Measurements from ENCODE around the gene IL12RB1.

IL12RB1 gene

DNA sequence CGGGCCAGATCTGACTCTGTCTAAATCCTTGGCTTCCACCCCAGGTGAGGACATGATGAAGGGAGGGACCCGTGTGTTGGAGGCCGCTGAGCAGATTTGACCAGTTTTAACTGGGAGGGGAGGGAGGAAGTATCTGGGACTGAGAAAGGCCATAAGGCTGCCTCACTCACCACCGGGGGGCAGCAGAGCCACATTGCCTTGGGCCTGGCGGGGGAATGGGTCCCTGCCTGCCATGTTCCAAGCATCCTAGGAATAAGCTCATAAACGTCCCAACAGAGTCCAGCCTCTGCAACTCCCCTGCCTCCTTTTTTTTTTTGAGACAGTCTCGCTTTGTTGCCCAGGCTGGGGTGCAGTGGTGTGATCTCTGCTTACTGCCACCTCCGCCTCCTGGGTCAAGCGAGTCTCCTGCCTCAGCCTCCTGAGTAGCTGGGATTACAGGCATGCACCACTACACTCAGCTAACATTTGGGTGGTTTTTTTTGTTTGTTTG is 26.3 kb upstream of the IL12RB1 start:
- H3K9me3 ChIP-seq (ENCODE audit: severe bottlenecking): no peaks in the 10 kb centered on the region
- TF ChIP-seq, protein P1, sequence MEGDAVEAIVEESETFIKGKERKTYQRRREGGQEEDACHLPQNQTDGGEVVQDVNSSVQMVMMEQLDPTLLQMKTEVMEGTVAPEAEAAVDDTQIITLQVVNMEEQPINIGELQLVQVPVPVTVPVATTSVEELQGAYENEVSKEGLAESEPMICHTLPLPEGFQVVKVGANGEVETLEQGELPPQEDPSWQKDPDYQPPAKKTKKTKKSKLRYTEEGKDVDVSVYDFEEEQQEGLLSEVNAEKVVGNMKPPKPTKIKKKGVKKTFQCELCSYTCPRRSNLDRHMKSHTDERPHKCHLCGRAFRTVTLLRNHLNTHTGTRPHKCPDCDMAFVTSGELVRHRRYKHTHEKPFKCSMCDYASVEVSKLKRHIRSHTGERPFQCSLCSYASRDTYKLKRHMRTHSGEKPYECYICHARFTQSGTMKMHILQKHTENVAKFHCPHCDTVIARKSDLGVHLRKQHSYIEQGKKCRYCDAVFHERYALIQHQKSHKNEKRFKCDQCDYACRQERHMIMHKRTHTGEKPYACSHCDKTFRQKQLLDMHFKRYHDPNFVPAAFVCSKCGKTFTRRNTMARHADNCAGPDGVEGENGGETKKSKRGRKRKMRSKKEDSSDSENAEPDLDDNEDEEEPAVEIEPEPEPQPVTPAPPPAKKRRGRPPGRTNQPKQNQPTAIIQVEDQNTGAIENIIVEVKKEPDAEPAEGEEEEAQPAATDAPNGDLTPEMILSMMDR (IDR thresholded peaks at IDR 0.05; ENCODE audit: poor library complexity, severe bottlenecking): peak; percentile 92
- no peak for DNase-seq (ENCODE audit: low spot score)
- H3K27ac ChIP-seq (ENCODE audit: poor library complexity, severe bottlenecking): no peak overlapping the region
- H3K4me1 ChIP-seq (ENCODE audit: insufficient read depth, poor library complexity, severe bottlenecking): no peaks in the 10 kb centered on the region
- ATAC-seq (ENCODE audit: low read depth): peak; percentile 77
- no peak overlapping the region for H3K4me3 ChIP-seq (ENCODE audit: severe bottlenecking)
- H3K36me3 ChIP-seq (ENCODE audit: low read depth): peaks cover 6% of the 10 kb centered on the region; the same call in 1 of the 2 replicates
- H3K27me3 ChIP-seq (ENCODE audit: insufficient read depth, poor library complexity, severe bottlenecking): no peaks in the 10 kb centered on the region

DNA sequence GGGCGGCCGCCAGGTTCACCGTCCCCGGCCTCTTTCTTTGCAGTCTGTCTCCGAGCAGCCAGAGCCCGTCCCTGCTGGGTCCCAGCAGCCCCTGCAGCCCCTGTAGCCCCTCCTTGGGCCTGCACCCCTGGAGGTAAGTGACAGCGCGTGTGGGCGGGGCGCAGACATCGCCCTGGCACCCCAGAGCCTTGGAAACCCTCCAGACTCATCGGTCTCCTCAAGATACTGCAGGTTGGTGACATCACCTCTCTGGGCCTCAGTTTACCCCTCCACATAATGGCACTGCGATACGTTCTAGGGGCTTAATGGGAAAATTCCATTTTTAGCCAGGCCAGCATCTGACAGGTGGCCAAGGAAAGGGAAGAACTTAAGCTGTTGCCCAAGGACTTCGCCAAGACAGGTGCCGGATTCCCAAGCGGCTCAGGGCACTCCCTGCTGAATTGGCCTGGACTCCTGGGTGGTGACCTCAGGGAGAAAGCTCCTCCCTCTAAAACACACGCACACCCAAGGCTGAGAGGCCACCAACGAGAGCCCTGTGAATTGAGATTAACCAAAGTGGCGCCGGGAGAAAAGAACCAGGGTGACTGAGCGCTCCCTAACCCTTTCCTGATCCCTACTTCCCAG is 24.0 kb upstream of the IL12RB1 start:
- no peaks in the 10 kb centered on the region for H3K27me3 ChIP-seq (ENCODE audit: insufficient read depth, poor library complexity, severe bottlenecking)
- H3K27ac ChIP-seq (ENCODE audit: poor library complexity, severe bottlenecking): no peak overlapping the region
- DNase-seq (ENCODE audit: low spot score) (no peak), ATAC-seq (ENCODE audit: low read depth) (no peak)
- peak overlapping the region; percentile 73 for H3K4me3 ChIP-seq (ENCODE audit: severe bottlenecking)
- no peaks in the 10 kb centered on the region for H3K9me3 ChIP-seq (ENCODE audit: severe bottlenecking)
- TF ChIP-seq, protein P1 (IDR thresholded peaks at IDR 0.05; ENCODE audit: poor library complexity, severe bottlenecking): no peak
- H3K4me1 ChIP-seq (ENCODE audit: insufficient read depth, poor library complexity, severe bottlenecking): no peaks in the 10 kb centered on the region
- peaks cover 6% of the 10 kb centered on the region; the same call in 1 of the 2 replicates for H3K36me3 ChIP-seq (ENCODE audit: low read depth)

DNA sequence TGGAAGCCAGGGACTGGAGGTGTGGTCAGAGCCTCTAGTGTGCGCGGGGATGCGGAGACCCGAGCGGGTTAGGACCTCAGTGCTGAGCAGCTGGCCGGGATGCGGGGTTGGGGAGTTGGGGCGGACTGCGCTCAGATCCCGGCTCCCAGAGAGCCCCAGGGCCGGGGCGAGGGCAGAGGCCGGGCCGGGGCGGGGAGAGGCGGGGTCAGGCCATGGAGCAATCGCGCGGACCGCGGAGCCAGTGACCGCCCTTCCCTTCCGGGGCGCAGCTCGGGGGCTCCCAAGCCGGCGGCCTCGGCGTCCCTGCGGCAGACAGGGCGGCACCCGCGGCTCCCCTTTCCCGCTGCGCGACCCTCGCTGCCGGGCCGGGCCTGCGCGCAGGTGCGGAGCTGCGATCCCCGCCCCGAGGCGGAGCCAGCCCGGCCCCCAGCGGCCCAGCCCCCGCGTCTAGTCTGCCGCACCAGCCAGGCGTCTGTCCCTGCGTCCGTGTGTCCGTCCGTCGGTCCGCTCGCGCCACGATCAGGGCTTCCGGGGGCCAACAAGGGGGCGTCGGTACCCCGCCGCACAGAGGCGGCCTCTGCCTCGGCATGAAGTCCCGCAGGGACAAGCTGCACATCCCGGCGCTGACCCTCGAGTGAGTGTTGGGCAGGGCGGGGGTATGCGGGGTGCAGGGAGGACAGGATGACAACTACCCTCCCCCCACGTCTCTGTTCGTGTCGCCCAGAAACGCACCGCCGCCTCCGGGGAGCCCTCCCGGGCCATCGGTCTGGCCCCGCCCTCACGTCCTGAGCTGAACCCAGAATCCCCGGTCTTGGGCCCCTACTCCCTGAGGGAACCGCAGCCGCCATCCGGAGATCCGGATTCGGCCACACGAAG is 23.2 kb upstream of the IL12RB1 start:
- Histone ChIP-seq H3K27ac (ENCODE audit: poor library complexity, severe bottlenecking) (no peak overlapping the region), H3K36me3 (ENCODE audit: low read depth) (peaks cover 6% of the 10 kb centered on the region; the same call in 1 of the 2 replicates), H3K4me3 (ENCODE audit: severe bottlenecking) (peak overlapping the region; percentile 73), H3K27me3 (ENCODE audit: insufficient read depth, poor library complexity, severe bottlenecking) (no peaks in the 10 kb centered on the region), H3K4me1 (ENCODE audit: insufficient read depth, poor library complexity, severe bottlenecking) (no peaks in the 10 kb centered on the region), H3K9me3 (ENCODE audit: severe bottlenecking) (no peaks in the 10 kb centered on the region)
- TF ChIP-seq, protein P1 (IDR thresholded peaks at IDR 0.05; ENCODE audit: poor library complexity, severe bottlenecking): no peak
- ATAC-seq (ENCODE audit: low read depth) (peak; percentile 67), DNase-seq (ENCODE audit: low spot score) (no peak)

DNA sequence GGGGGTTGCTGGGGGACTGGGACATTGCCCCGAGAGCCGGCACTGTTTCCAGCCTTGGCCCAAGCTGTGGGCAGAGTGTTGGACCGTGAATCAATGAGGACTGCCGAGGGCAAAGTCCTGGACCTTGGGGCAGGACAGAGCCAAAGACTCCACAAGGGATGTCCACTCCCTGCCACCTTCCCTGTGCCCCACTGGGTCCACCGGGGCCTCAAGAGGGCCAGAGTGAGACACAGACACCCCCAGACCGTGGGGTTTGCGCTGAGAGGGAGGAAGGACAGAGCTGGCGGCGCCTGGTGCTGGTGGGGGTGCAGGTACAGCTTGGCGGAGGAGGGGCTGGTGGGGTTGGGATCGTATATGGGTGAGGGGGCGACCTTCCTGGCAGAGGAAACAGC is 22.6 kb upstream of the IL12RB1 start:
- Histone ChIP-seq H3K27ac (ENCODE audit: poor library complexity, severe bottlenecking) (no peak overlapping the region), H3K27me3 (ENCODE audit: insufficient read depth, poor library complexity, severe bottlenecking) (no peaks in the 10 kb centered on the region), H3K9me3 (ENCODE audit: severe bottlenecking) (no peaks in the 10 kb centered on the region), H3K36me3 (ENCODE audit: low read depth) (peaks cover 6% of the 10 kb centered on the region; the same call in 1 of the 2 replicates), H3K4me1 (ENCODE audit: insufficient read depth, poor library complexity, severe bottlenecking) (no peaks in the 10 kb centered on the region), H3K4me3 (ENCODE audit: severe bottlenecking) (peak overlapping the region; percentile 73)
- no peak for DNase-seq (ENCODE audit: low spot score)
- TF ChIP-seq, protein P1 (IDR thresholded peaks at IDR 0.05; ENCODE audit: poor library complexity, severe bottlenecking): no peak
- no peak for ATAC-seq (ENCODE audit: low read depth)
